ENCODE measurements around the gene POU2F3.

The POU2F3 gene

GRCh38 chr11:120239713-120240640 is at the start of gene POU2F3:
POU2F3 (plus strand) TSS chr11:120240140; CDS start chr11:120240344, 204 bp downstream.
- DNase-seq (ENCODE audit: low spot score) = no peak

GRCh38 chr11:120191058-120191457 is 48.9 kb upstream of the POU2F3 start:
- DNase-seq (ENCODE audit: low spot score) = no peak

DNA sequence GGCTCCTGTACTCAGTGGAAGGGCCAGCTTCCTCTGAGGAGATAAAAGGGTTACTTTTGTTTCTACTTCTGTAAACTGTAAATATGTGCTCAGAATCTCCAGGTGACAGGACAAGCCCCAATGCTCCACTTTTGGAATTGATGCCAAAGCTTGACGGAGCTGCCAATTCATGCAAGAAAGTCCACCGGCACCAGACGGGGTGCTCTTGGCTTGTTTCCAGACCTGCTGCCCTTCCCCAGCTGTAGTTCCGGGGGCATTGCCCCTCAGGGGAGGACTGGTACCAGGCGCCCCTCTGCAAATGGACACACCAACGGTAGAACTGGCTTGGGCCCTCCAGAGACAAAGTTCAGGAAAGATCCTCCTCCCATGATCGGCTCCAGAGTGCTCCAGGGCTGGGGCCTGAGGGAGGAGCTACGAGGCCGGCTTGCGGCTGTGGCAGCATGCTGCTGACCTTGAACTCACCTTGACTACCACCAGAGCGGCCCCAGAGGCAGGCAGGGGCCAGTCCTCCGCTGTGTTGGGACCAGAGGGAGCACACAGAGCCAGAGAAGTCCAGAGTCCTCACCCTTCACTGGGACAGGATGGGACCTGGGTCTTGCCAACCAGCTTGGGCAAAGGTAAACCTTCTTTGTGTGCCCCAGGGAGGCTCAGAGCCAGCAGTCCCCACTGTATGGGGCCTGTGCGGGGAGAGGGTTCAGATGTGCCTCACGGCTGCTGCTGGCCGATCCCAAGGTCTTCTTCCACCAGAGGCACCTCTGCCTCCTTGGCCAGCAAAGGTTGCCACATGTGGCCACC is 46.9 kb upstream of the POU2F3 start:
- DNase-seq (ENCODE audit: low spot score) = no peak

DNA sequence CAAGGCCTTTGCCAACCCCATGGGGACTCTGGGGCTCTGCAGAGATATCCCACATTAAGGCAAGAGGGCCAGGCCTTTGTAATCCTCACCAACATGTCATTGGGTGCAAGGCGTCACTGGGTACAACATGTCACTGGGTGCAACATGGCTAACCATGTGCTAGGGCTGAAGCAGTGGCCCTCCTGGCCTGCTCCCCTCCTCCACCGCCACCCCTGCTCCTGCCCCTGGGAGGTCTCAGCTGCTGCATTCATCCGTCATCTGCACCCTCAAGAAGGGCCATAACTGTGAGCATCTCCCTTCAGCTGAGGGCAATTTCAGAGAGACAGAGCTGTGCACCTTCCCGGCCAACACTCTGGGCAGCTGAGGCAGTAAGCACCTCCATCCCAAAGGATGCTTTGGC is 45.8 kb upstream of the POU2F3 start:
- no peak for DNase-seq (ENCODE audit: low spot score)

- no peak for DNase-seq (ENCODE audit: low spot score)
Measured at GRCh38 chr11:120195601-120196320, 44.2 kb upstream of the POU2F3 start.

DNA sequence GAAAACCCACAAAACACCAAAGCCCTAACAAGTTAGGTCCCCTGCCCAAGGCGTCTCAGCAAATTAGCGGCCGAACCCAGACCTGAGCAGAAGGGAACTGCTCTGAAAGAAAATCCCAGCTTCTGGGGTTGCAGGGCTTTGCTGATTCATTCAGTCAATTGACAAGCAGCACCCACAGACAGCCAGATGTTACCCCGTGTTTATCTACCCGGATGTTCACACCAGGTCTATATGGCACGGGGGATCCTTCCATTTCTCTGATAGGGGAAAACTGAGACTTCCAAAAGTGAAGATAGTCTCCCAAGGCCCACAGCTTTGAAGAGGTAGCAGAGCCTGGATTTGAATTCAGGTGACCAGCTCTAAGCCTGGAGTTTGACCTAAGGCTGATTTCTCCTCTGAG is 43.1 kb upstream of the POU2F3 start:
- DNase-seq (ENCODE audit: low spot score) = no peak

DNA sequence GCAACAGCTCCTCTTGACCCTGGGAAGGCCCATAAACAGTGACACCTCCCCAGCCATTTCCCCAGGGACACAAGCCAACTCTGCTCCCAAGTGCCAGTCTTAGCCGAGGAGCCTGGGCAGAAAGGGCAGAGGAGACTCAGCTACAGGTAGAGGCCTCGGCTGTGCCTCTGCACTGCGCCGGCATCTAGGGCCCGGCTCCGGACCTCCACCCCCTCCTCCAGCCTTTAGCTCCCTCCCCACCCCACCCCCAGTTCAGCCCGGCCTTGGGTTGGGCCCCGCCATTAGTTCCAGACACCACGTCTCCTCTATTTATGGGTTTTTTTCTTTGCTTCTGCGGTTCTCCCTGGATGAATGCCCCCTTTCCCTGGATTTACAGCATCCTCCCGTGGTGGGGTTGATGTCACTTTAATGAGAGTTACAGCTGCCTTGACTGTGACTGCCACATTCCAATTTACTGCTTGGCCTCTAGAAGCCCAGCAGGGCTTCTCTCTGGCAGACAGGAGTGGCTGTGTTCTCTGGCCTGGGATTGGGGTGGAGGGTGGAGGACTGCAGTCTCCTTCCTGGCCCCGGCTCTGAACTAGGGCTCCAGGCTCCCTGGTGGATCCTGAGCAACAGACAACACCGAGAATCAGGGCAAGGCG is 42.6 kb upstream of the POU2F3 start:
- no peak for DNase-seq (ENCODE audit: low spot score)

- DNase-seq (ENCODE audit: low spot score) = no peak
Measured at GRCh38 chr11:120197977-120198376, 42.0 kb upstream of the POU2F3 start.

GRCh38 chr11:120198403-120198786 is 41.5 kb upstream of the POU2F3 start:
- no peak for DNase-seq (ENCODE audit: low spot score)

DNA sequence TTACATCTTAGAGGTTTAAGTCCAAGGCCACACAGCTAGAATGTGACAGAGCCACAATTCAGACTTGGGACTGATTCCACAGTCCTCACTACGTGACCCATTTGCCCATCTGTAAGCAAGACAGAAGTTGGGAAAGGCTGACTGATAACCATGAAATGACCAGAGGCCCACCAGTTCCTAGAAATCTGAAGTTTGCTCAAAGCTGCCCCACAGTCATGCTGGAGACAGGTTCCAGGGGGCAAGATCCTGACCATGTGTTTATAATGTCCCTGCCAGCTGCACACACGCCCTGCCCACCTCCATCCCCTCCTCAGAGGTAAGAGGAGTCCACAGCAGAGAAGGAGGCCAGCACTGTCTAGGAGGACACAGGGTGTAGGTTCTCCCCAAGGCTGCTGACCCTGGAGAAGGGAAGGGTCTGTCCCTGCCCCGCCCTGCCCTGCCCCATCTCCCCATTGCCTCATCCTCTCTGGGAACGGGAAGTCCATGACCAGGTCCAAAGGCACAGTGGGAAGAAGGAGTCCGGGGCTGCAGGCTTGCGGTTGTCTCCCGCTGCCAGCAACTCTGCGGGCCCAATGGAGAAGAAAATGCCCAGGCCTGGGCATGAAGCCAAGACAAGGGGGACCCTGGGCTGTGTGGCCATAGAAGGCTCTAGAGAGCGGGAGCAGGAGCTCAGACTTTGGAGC is 41.0 kb upstream of the POU2F3 start:
- DNase-seq (ENCODE audit: low spot score) = no peak

DNA sequence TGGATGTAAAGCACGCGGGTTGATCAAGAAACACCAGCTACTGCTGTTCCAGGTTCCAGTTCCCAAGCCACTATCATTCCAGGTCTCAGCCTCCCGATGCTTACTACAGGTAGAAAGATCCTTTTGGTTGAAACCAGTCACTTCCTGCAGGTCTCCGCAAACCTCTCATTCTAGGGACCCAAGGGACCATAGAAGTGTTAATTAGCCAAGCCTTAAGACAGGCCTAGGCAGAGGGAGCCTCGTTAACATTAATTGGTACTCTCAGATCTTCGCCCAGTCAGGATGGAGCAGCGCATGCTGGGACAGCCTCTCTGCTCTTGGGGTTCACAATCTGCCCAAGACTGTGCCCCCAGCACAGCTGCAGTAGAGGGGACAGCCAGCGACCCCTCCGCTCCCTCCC is 40.3 kb upstream of the POU2F3 start:
- DNase-seq (ENCODE audit: low spot score) = no peak

- no peak for DNase-seq (ENCODE audit: low spot score)
Measured at GRCh38 chr11:120200677-120201076, 39.3 kb upstream of the POU2F3 start.

- DNase-seq (ENCODE audit: low spot score) = no peak
Measured at GRCh38 chr11:120201653-120202052, 38.3 kb upstream of the POU2F3 start.

- no peak for DNase-seq (ENCODE audit: low spot score)
Measured at GRCh38 chr11:120203626-120204025, 36.3 kb upstream of the POU2F3 start.

DNA sequence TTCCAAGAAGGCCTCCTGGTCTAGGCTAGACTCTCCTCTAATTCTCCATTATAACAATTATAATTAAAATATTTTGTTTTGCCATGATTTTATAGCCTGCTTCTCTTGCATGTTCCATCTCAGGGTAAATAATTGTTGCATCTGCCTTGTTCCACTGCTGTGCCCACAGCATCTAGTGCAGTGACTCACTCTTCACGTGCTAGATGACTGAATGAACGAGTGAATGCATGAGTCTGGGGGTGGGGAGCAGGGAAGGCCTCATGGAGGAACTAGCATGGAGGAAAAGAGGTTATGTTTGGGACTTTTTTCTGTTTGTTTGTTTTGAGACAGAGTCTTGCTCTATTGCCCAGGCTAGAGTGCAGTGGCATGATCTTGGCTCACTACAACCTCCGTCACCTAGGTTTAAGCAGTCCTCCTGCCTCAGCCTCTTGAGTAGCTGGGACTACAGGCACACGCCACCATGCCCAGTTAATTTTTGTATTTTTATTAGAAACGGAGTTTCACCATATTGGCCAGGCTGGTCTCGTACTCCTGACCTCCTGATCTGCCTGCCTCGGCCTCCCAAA is 34.3 kb upstream of the POU2F3 start:
- no peak for DNase-seq (ENCODE audit: low spot score)

GRCh38 chr11:120207512-120207911 is 32.4 kb upstream of the POU2F3 start:
- DNase-seq (ENCODE audit: low spot score) = no peak

- no peak for DNase-seq (ENCODE audit: low spot score)
Measured at GRCh38 chr11:120208001-120208441, 31.9 kb upstream of the POU2F3 start.

- no peak for DNase-seq (ENCODE audit: low spot score)
Measured at GRCh38 chr11:120208777-120209176, 31.2 kb upstream of the POU2F3 start.

- no peak for DNase-seq (ENCODE audit: low spot score)
Measured at GRCh38 chr11:120209746-120210625, 30.0 kb upstream of the POU2F3 start.
